ENCODE results near the gene CACNA2D3.

The CACNA2D3 gene

GRCh38 chr3:54198556-54198955 is 76.2 kb downstream of the CACNA2D3 start:
- ChIA-PET POLR2A (no interaction called here), CTCF (no interaction called here)
- TF ChIP-seq LEF1 (IDR thresholded peaks at IDR 0.05; ENCODE audit: borderline replicate concordance) = no peak
- no peak for TF ChIP-seq ARNT (IDR thresholded peaks at IDR 0.05)
- no peak for TF ChIP-seq ELF4 (IDR thresholded peaks at IDR 0.05)
- no peak for TF ChIP-seq CTBP1 (IDR thresholded peaks at IDR 0.05; ENCODE audit: borderline replicate concordance)
- no peak for TF ChIP-seq TARDBP (IDR thresholded peaks at IDR 0.05)
- TF ChIP-seq NFRKB (IDR thresholded peaks at IDR 0.05) = no peak
- TF ChIP-seq FOXA1 (IDR thresholded peaks at IDR 0.05) = no peak
- no peak for TF ChIP-seq BHLHE40 (IDR thresholded peaks at IDR 0.05; ENCODE audit: borderline replicate concordance)
- no peak for TF ChIP-seq SP1 (IDR thresholded peaks at IDR 0.05)
- no peak for TF ChIP-seq PKNOX1 (IDR thresholded peaks at IDR 0.05)
- no peak for TF ChIP-seq L3MBTL2 (conservative IDR thresholded peaks at IDR 0.05)
- no peak for TF ChIP-seq ZNF384 (IDR thresholded peaks at IDR 0.05)
- no peak for TF ChIP-seq SUZ12 (IDR thresholded peaks at IDR 0.05)
- no peak for TF ChIP-seq FOXK2 (IDR thresholded peaks at IDR 0.05)
- no peak for DNase-seq (ENCODE audit: extremely low spot score)

- POLR2A ChIA-PET = no interaction called here
- CTCF ChIA-PET = no interaction called here
- no peak for TF ChIP-seq ELF4 (IDR thresholded peaks at IDR 0.05)
- no peak for TF ChIP-seq FOXK2 (IDR thresholded peaks at IDR 0.05)
- no peak for TF ChIP-seq ZNF384 (IDR thresholded peaks at IDR 0.05)
- TF ChIP-seq PKNOX1 (IDR thresholded peaks at IDR 0.05) = no peak
- no peak for TF ChIP-seq ARNT (IDR thresholded peaks at IDR 0.05)
- no peak for TF ChIP-seq SP1 (IDR thresholded peaks at IDR 0.05)
- TF ChIP-seq LEF1 (IDR thresholded peaks at IDR 0.05; ENCODE audit: borderline replicate concordance) = no peak
- TF ChIP-seq CTBP1 (IDR thresholded peaks at IDR 0.05; ENCODE audit: borderline replicate concordance) = no peak
- DNase-seq (ENCODE audit: extremely low spot score) = no peak
These were observed 79.7 kb downstream of the CACNA2D3 start for GRCh38 chr3:54202054-54202453.

GRCh38 chr3:54202651-54203248 is 80.4 kb downstream of the CACNA2D3 start:
- CTCF ChIA-PET = no interaction called here
- TF ChIP-seq BHLHE40 (IDR thresholded peaks at IDR 0.05; ENCODE audit: borderline replicate concordance) = no peak
- TF ChIP-seq NFRKB (IDR thresholded peaks at IDR 0.05) = no peak
- TF ChIP-seq TARDBP (IDR thresholded peaks at IDR 0.05) = no peak
- no peak for TF ChIP-seq ARNT (IDR thresholded peaks at IDR 0.05)
- no peak for TF ChIP-seq CTBP1 (IDR thresholded peaks at IDR 0.05; ENCODE audit: borderline replicate concordance)
- no peak for TF ChIP-seq L3MBTL2 (conservative IDR thresholded peaks at IDR 0.05)
- no peak for TF ChIP-seq FOXK2 (IDR thresholded peaks at IDR 0.05)
- TF ChIP-seq LEF1 (IDR thresholded peaks at IDR 0.05; ENCODE audit: borderline replicate concordance) = no peak
- no peak for TF ChIP-seq HDGF (IDR thresholded peaks at IDR 0.05; ENCODE audit: borderline replicate concordance)
- TF ChIP-seq PKNOX1 (IDR thresholded peaks at IDR 0.05) = no peak
- TF ChIP-seq FOXA1 (IDR thresholded peaks at IDR 0.05) = no peak
- TF ChIP-seq SUZ12 (IDR thresholded peaks at IDR 0.05) = no peak
- TF ChIP-seq FOXM1 (IDR thresholded peaks at IDR 0.05; ENCODE audit: borderline replicate concordance) = no peak
- TF ChIP-seq SP1 (IDR thresholded peaks at IDR 0.05) = no peak
- TF ChIP-seq ELF4 (IDR thresholded peaks at IDR 0.05) = no peak
- no peak for DNase-seq (ENCODE audit: extremely low spot score)
- POLR2A ChIA-PET = no interaction called here

- no peak for DNase-seq (ENCODE audit: extremely low spot score)
- ChIA-PET CTCF (no interaction called here), POLR2A (no interaction called here)
- TF ChIP-seq ARNT (IDR thresholded peaks at IDR 0.05) = no peak
- peak; percentile 36; the same call in 1 of the 2 replicates for TF ChIP-seq PKNOX1 (IDR thresholded peaks at IDR 0.05)
These were observed 84.5 kb downstream of the CACNA2D3 start for GRCh38 chr3:54206874-54207273.

GRCh38 chr3:54211097-54211496 is 88.7 kb downstream of the CACNA2D3 start:
- DNase-seq (ENCODE audit: extremely low spot score) = no peak
- TF ChIP-seq LEF1 (IDR thresholded peaks at IDR 0.05; ENCODE audit: borderline replicate concordance) (no peak), TARDBP (IDR thresholded peaks at IDR 0.05) (no peak), CTBP1 (IDR thresholded peaks at IDR 0.05; ENCODE audit: borderline replicate concordance) (no peak), ELF4 (IDR thresholded peaks at IDR 0.05) (no peak), ARNT (IDR thresholded peaks at IDR 0.05) (no peak), FOXA1 (IDR thresholded peaks at IDR 0.05) (no peak), FOXK2 (IDR thresholded peaks at IDR 0.05) (no peak), SUZ12 (IDR thresholded peaks at IDR 0.05) (no peak), HDGF (IDR thresholded peaks at IDR 0.05; ENCODE audit: borderline replicate concordance) (no peak), ZNF384 (IDR thresholded peaks at IDR 0.05) (no peak), FOXM1 (IDR thresholded peaks at IDR 0.05; ENCODE audit: borderline replicate concordance) (no peak), SP1 (IDR thresholded peaks at IDR 0.05) (no peak)
- ChIA-PET CTCF (no interaction called here), POLR2A (no interaction called here)

GRCh38 chr3:54212723-54213122 is 90.4 kb downstream of the CACNA2D3 start:
- ChIA-PET POLR2A (no interaction called here), CTCF (interaction anchor here (0.6 kb wide), 1 partner anchor 55 kb away, joined by 3 read pairs; no protein-coding TSS in a partner anchor)
- no peak for DNase-seq (ENCODE audit: extremely low spot score)
- no peak for TF ChIP-seq NFRKB (IDR thresholded peaks at IDR 0.05)

Data from HEK293T (cell line).